Endothelial cell (in vitro differentiated cells): ENCODE data around the gene CLEC2L. TPM values are rescaled to one million over a fixed set of nuclear protein-coding genes. Genes with fewer than 3 reads are reported as not detected.
"Not testable (repeated sequence)": the region's sequence is repeated elsewhere in the genome, so short reads cannot be mapped to it uniquely, and the experiment has no call there.

ENCODE experiments used
- DNase-seq: peaks from one replicate; pipeline ENCODE4 v3.0.0; 2021; ENCODE audit warnings: low spot score
- H3K27ac Mint-ChIP-seq: one replicate; pipeline ENCODE4 v1.8.0; 2021; ENCODE audit warnings: mixed read lengths, inconsistent platforms; ENCODE audit not compliant: unreplicated experiment
- H3K27me3 Mint-ChIP-seq: one replicate; pipeline ENCODE4 v1.8.0; 2021; ENCODE audit warnings: mild to moderate bottlenecking, moderate library complexity, mixed read lengths, inconsistent platforms; ENCODE audit not compliant: unreplicated experiment
- H3K36me3 Mint-ChIP-seq: one replicate; pipeline ENCODE4 v1.8.0; 2021; ENCODE audit warnings: mild to moderate bottlenecking, low read depth, mixed read lengths, inconsistent platforms; ENCODE audit not compliant: unreplicated experiment
- H3K4me1 Mint-ChIP-seq: one replicate; pipeline ENCODE4 v1.8.0; 2021; ENCODE audit warnings: mild to moderate bottlenecking, mixed read lengths, inconsistent platforms; ENCODE audit not compliant: unreplicated experiment
- H3K4me3 Mint-ChIP-seq: one replicate; pipeline ENCODE4 v1.8.0; 2021; ENCODE audit warnings: mild to moderate bottlenecking, mixed read lengths, inconsistent platforms; ENCODE audit not compliant: unreplicated experiment
- H3K9me3 Mint-ChIP-seq: one replicate; pipeline ENCODE4 v1.8.0; 2021; ENCODE audit warnings: mixed read lengths, inconsistent platforms; ENCODE audit not compliant: unreplicated experiment
- CTCF ChIP-seq: fragments of 200-600 bp; sonication (generic); IDR thresholded peaks from one replicate; pipeline ENCODE4 v1.5.0; 2021; ENCODE audit warnings: antibody characterized with exemption; ENCODE audit not compliant: unreplicated experiment
- total RNA-seq: library from RNA; stranded (reverse); fragmentation: NEBNext Ultra II Directional; extraction: Animal tissue kit (Norgen Biotek cat#: 25700); gene quantifications from one replicate; pipeline ENCODE4 v1.2.1, GENCODE V29; 2021; ENCODE audit not compliant: unreplicated experiment

Gene CLEC2L
- total RNA-seq, 1 donor from 2014 or later = not detected

GRCh38 chr7:139548302-139549028 lies 25.0 kb downstream of the CLEC2L start:
- no peaks in the 10 kb centered on the region for H3K36me3 Mint-ChIP-seq
- DNase-seq = no peak
- H3K27me3 Mint-ChIP-seq = no peaks in the 10 kb centered on the region
- no peaks in the 10 kb centered on the region for H3K9me3 Mint-ChIP-seq
- no peaks in the 10 kb centered on the region for H3K4me1 Mint-ChIP-seq
- H3K4me3 Mint-ChIP-seq = no peak overlapping the region
- no peak for TF ChIP-seq CTCF
- no peak overlapping the region for H3K27ac Mint-ChIP-seq

- not testable (repeated sequence) for DNase-seq, H3K27ac Mint-ChIP-seq, H3K4me1 Mint-ChIP-seq
These were observed 30.7 kb downstream of the CLEC2L start for GRCh38 chr7:139553991-139554700.

GRCh38 chr7:139557857-139558581 lies 34.5 kb downstream of the CLEC2L start:
- no peak for TF ChIP-seq CTCF
- Mint-ChIP-seq H3K4me1 (peaks cover 8% of the 10 kb centered on the region), H3K36me3 (peaks cover 4% of the 10 kb centered on the region), H3K27me3 (peaks cover 7% of the 10 kb centered on the region), H3K27ac (no peak overlapping the region), H3K4me3 (no peak overlapping the region), H3K9me3 (no peaks in the 10 kb centered on the region)
- no peak for DNase-seq

More at GRCh38 chr7:139553991-139554700, 30.7 kb downstream of the CLEC2L start:
- not testable (repeated sequence) for H3K27me3 Mint-ChIP-seq, H3K9me3 Mint-ChIP-seq, H3K4me3 Mint-ChIP-seq, H3K36me3 Mint-ChIP-seq

- DNase-seq = no peak
- H3K27ac Mint-ChIP-seq = no peak overlapping the region
- peaks cover 4% of the 10 kb centered on the region for H3K36me3 Mint-ChIP-seq
- H3K4me3 Mint-ChIP-seq = no peak overlapping the region
- no peak for TF ChIP-seq CTCF
- peaks cover 19% of the 10 kb centered on the region for H3K4me1 Mint-ChIP-seq
- no peaks in the 10 kb centered on the region for H3K9me3 Mint-ChIP-seq
- H3K27me3 Mint-ChIP-seq = peaks cover 7% of the 10 kb centered on the region
These were observed 36.0 kb downstream of the CLEC2L start for GRCh38 chr7:139559364-139560105.

GRCh38 chr7:139560199-139560598 lies 36.7 kb downstream of the CLEC2L start:
- Mint-ChIP-seq H3K27me3 (peaks cover 7% of the 10 kb centered on the region), H3K4me1 (peaks cover 23% of the 10 kb centered on the region), H3K9me3 (no peaks in the 10 kb centered on the region), H3K4me3 (no peak overlapping the region), H3K27ac (no peak overlapping the region), H3K36me3 (peaks cover under 1% of the 10 kb centered on the region)
- no peak for DNase-seq
- TF ChIP-seq CTCF = no peak
